Measurements from ENCODE around the gene CASP8.

CASP8 gene

GRCh38 chr2:201276511-201276910, 16.2 kb downstream of the CASP8 start:
- no peak for ATAC-seq
- no peak for TF ChIP-seq TSHZ2 (CRISPR knock-in tag; IDR thresholded peaks at IDR 0.05)
- no peak for TF ChIP-seq OSR1 (CRISPR knock-in tag; IDR thresholded peaks at IDR 0.05)
- TF ChIP-seq ZFP30 (CRISPR knock-in tag; IDR thresholded peaks at IDR 0.05), result no peak
- TF ChIP-seq ZNF565 (CRISPR knock-in tag; conservative IDR thresholded peaks at IDR 0.05; ENCODE audit: low read depth), result no peak
- no peak for TF ChIP-seq POU6F1 (CRISPR knock-in tag; IDR thresholded peaks at IDR 0.05; ENCODE audit: borderline replicate concordance, low read depth)
- TF ChIP-seq RARB (CRISPR knock-in tag; IDR thresholded peaks at IDR 0.05), result no peak
- TF ChIP-seq GLIS3 (CRISPR knock-in tag; IDR thresholded peaks at IDR 0.05), result no peak
- TF ChIP-seq ZNF70 (CRISPR knock-in tag; IDR thresholded peaks at IDR 0.05), result no peak
- TF ChIP-seq TOX (CRISPR knock-in tag; IDR thresholded peaks at IDR 0.05; ENCODE audit: borderline replicate concordance), result no peak
- no peak for TF ChIP-seq SNAI2 (CRISPR knock-in tag; IDR thresholded peaks at IDR 0.05)

- no peak for ATAC-seq
- no peak for TF ChIP-seq RARB (CRISPR knock-in tag; IDR thresholded peaks at IDR 0.05)
- no peak for TF ChIP-seq CREB5 (CRISPR knock-in tag; IDR thresholded peaks at IDR 0.05; ENCODE audit: low read depth)
Observed at GRCh38 chr2:201279079-201279478, 18.7 kb downstream of the CASP8 start.

GRCh38 chr2:201280191-201281040, 20.1 kb downstream of the CASP8 start:
- TF ChIP-seq ZFP3 (CRISPR knock-in tag; IDR thresholded peaks at IDR 0.05), result no peak
- no peak for TF ChIP-seq TOX (CRISPR knock-in tag; IDR thresholded peaks at IDR 0.05; ENCODE audit: borderline replicate concordance)
- ATAC-seq, result no peak

GRCh38 chr2:201285499-201285898, 25.2 kb downstream of the CASP8 start:
- no peak for ATAC-seq
- TF ChIP-seq PPARA (CRISPR knock-in tag; IDR thresholded peaks at IDR 0.05; ENCODE audit: borderline replicate concordance) (no peak), CSDC2 (CRISPR knock-in tag; IDR thresholded peaks at IDR 0.05) (no peak), BACH2 (CRISPR knock-in tag; IDR thresholded peaks at IDR 0.05; ENCODE audit: borderline replicate concordance) (no peak), SNAI2 (CRISPR knock-in tag; IDR thresholded peaks at IDR 0.05) (no peak), TSHZ2 (CRISPR knock-in tag; IDR thresholded peaks at IDR 0.05) (no peak), PATZ1 (CRISPR knock-in tag; IDR thresholded peaks at IDR 0.05; ENCODE audit: borderline replicate concordance) (no peak), ZC3H10 (CRISPR knock-in tag; IDR thresholded peaks at IDR 0.05) (no peak), ZNF8 (CRISPR knock-in tag; IDR thresholded peaks at IDR 0.05) (no peak), ZFP3 (CRISPR knock-in tag; IDR thresholded peaks at IDR 0.05) (no peak), POU6F1 (CRISPR knock-in tag; IDR thresholded peaks at IDR 0.05; ENCODE audit: borderline replicate concordance, low read depth) (no peak), CREB5 (CRISPR knock-in tag; IDR thresholded peaks at IDR 0.05; ENCODE audit: low read depth) (no peak), GLIS3 (CRISPR knock-in tag; IDR thresholded peaks at IDR 0.05) (no peak), ZFP30 (CRISPR knock-in tag; IDR thresholded peaks at IDR 0.05) (no peak), OSR1 (CRISPR knock-in tag; IDR thresholded peaks at IDR 0.05) (no peak), TOX (CRISPR knock-in tag; IDR thresholded peaks at IDR 0.05; ENCODE audit: borderline replicate concordance) (no peak)
